Body of pancreas (tissue), 4 donors: ENCODE measurements around the gene EOLA2.

Source experiments
- POLR2A ChIP-seq, 3 donors: fragments of 450-650 bp; IDR thresholded peaks; one replicate each; pipeline ENCODE4 v1.6.1; 2016; ENCODE audit warnings: antibody characterized with exemption in 3 of 3, mild to moderate bottlenecking in 2 of 3
- TF ChIP-seq, protein P1 (sequence below), 7 experiments: fragments of 450-650 bp in 4 of 7; fragments of 200-600 bp in 3 of 7; sonication (generic) in 3 of 7; IDR thresholded peaks; one replicate each; pipeline ENCODE4 v1.5.1; 2016 to 2019; ENCODE audit warnings: antibody characterized with exemption in 7 of 7

- no peak for TF ChIP-seq POLR2A (IDR thresholded peaks at IDR 0.05)
- TF ChIP-seq, protein P1, sequence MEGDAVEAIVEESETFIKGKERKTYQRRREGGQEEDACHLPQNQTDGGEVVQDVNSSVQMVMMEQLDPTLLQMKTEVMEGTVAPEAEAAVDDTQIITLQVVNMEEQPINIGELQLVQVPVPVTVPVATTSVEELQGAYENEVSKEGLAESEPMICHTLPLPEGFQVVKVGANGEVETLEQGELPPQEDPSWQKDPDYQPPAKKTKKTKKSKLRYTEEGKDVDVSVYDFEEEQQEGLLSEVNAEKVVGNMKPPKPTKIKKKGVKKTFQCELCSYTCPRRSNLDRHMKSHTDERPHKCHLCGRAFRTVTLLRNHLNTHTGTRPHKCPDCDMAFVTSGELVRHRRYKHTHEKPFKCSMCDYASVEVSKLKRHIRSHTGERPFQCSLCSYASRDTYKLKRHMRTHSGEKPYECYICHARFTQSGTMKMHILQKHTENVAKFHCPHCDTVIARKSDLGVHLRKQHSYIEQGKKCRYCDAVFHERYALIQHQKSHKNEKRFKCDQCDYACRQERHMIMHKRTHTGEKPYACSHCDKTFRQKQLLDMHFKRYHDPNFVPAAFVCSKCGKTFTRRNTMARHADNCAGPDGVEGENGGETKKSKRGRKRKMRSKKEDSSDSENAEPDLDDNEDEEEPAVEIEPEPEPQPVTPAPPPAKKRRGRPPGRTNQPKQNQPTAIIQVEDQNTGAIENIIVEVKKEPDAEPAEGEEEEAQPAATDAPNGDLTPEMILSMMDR (IDR thresholded peaks at IDR 0.05), result no peak
These were observed 23.3 kb upstream of the EOLA2 start for GRCh38 chrX:149961572-149961971.
